ENCODE results near the gene VIPR2.

Gene VIPR2

DNA sequence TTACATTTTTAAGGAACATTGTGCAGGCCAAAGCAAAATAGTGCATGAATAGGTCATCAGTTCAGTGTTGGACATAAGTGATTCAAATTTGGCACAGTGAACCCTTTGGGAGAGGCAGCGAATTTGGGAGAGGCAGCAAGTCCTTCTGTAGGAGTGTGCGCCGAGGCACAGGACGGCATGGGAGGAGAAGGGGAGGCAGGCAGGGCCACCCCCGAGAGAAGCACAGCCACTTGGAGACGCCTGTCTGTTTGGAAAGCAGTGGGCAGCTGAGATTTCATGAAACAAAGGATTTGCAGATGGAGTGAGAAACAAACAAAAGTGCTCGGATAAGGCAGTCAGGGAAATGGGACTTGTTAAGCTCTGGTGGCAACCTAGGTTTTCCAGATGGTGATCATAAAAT is 30.6 kb downstream of the VIPR2 start:
- Histone ChIP-seq H3K27me3 (ENCODE audit: insufficient read depth, low read depth) (no peaks in the 10 kb centered on the region), H3K27ac (no peak overlapping the region), H3K4me3 (IDR thresholded peaks at IDR 0.05; ENCODE audit: insufficient read depth, low read depth, low read length) (no peak overlapping the region), H4K20me1 (ENCODE audit: insufficient read depth) (no peaks in the 10 kb centered on the region), H3K4me2 (no peak overlapping the region), H2AFZ (ENCODE audit: low read depth) (no peak overlapping the region), H3K4me1 (ENCODE audit: low read depth, poor library complexity, severe bottlenecking) (no peaks in the 10 kb centered on the region), H3K9ac (no peak overlapping the region), H3K79me2 (ENCODE audit: insufficient read depth, low read depth) (no peaks in the 10 kb centered on the region), H3K36me3 (ENCODE audit: insufficient read depth) (no peaks in the 10 kb centered on the region)
- TF ChIP-seq, protein P1, sequence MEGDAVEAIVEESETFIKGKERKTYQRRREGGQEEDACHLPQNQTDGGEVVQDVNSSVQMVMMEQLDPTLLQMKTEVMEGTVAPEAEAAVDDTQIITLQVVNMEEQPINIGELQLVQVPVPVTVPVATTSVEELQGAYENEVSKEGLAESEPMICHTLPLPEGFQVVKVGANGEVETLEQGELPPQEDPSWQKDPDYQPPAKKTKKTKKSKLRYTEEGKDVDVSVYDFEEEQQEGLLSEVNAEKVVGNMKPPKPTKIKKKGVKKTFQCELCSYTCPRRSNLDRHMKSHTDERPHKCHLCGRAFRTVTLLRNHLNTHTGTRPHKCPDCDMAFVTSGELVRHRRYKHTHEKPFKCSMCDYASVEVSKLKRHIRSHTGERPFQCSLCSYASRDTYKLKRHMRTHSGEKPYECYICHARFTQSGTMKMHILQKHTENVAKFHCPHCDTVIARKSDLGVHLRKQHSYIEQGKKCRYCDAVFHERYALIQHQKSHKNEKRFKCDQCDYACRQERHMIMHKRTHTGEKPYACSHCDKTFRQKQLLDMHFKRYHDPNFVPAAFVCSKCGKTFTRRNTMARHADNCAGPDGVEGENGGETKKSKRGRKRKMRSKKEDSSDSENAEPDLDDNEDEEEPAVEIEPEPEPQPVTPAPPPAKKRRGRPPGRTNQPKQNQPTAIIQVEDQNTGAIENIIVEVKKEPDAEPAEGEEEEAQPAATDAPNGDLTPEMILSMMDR (conservative IDR thresholded peaks at IDR 0.05; ENCODE audit: low read depth, low read length): no peak

DNA sequence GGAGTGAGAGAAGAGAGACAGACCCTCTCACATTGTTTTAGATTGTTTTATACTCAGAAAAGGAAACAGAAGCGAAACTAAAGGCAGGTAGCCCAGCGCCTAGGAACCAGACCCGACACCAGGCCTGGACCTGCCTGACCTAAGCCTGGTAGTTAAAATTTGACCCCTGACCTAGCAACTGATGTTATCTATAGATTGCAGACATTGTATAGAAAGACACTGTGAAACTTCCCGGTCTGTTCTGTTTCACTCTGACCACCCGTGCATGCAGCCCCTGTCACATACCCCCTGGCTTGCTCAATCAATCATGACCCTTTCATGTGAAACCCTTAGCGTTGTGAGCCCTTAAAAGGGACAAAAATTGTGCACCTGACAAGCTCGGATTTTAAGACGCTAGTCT is 31.6 kb downstream of the VIPR2 start:
- no peak overlapping the region for H3K4me3 ChIP-seq (IDR thresholded peaks at IDR 0.05; ENCODE audit: insufficient read depth, low read depth, low read length)
- no peak overlapping the region for H2AFZ ChIP-seq (ENCODE audit: low read depth)
- no peak overlapping the region for H3K4me2 ChIP-seq
- no peaks in the 10 kb centered on the region for H3K27me3 ChIP-seq (ENCODE audit: insufficient read depth, low read depth)
- TF ChIP-seq, protein P1 (conservative IDR thresholded peaks at IDR 0.05; ENCODE audit: low read depth, low read length): no peak
- H3K79me2 ChIP-seq (ENCODE audit: insufficient read depth, low read depth): no peaks in the 10 kb centered on the region
- no peak overlapping the region for H3K9ac ChIP-seq
- H4K20me1 ChIP-seq (ENCODE audit: insufficient read depth): no peaks in the 10 kb centered on the region
- H3K4me1 ChIP-seq (ENCODE audit: low read depth, poor library complexity, severe bottlenecking): no peaks in the 10 kb centered on the region
- H3K36me3 ChIP-seq (ENCODE audit: insufficient read depth): no peaks in the 10 kb centered on the region
- H3K27ac ChIP-seq: no peak overlapping the region

DNA sequence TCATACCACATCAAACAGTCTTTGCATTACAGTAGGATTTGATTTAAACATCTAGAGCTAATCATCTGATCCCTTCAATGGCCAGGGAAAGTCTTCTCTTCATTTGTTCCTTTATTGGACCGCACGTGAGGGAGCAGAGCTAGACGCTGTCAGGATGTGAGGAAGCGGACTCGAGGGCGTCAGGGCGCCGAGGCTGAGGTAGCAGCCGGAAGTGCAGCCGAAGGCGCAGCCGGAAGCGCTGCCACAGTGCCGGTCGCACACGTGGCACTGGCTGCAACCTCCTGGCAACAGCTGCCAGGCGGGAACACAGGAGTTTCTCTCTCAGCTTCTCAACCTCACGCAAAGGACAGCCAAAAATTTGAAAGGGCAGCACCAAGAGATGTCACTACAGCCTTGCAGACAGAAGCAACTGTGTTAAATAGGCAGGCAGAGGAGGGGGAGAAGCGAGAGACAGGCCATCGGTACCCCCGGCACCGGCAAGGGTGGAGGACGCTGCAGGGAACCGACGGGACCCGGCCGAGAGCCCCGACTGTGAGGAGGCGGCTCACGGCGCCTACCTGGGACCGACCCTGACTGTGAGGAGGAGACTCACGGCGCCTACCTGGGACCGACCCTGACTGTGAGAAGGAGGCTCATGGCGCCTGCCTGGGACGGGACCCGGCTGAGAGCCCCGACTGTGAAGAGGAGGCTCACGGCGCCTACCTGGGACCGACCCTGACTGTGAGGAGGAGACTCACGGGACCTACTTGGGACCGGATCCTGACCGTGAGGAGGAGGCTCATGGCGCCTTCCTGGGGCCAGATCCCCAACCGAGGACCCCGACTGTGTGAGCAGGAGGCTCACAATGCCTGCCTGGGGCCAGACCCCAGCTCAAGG is 32.3 kb downstream of the VIPR2 start:
- Histone ChIP-seq H4K20me1 (ENCODE audit: insufficient read depth) (no peaks in the 10 kb centered on the region), H3K27ac (no peak overlapping the region), H2AFZ (ENCODE audit: low read depth) (no peak overlapping the region), H3K27me3 (ENCODE audit: insufficient read depth, low read depth) (no peaks in the 10 kb centered on the region), H3K4me3 (IDR thresholded peaks at IDR 0.05; ENCODE audit: insufficient read depth, low read depth, low read length) (no peak overlapping the region), H3K4me1 (ENCODE audit: low read depth, poor library complexity, severe bottlenecking) (no peaks in the 10 kb centered on the region), H3K36me3 (ENCODE audit: insufficient read depth) (no peaks in the 10 kb centered on the region), H3K79me2 (ENCODE audit: insufficient read depth, low read depth) (no peaks in the 10 kb centered on the region), H3K4me2 (no peak overlapping the region), H3K9ac (no peak overlapping the region)
- TF ChIP-seq, protein P1 (conservative IDR thresholded peaks at IDR 0.05; ENCODE audit: low read depth, low read length): no peak

DNA sequence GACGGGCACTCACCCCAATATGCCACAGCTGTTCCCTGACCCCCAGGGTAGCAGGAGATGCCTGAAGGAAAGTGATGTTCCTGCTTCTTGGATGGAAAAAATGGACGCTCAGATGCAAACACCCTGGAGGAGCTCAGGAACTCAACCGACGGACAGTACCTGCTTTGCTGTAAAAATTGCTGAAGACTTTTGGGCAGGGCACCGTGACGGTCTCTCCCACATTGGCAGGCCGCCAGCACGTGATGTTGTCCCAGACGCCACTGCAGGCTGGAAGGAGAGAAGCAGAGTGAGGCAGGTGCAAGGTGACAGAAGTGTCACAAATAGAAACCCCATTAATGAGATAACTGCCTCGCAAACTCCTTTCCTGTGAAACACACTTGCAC is 35.0 kb downstream of the VIPR2 start:
- Histone ChIP-seq H4K20me1 (ENCODE audit: insufficient read depth) (no peaks in the 10 kb centered on the region), H3K4me3 (IDR thresholded peaks at IDR 0.05; ENCODE audit: insufficient read depth, low read depth, low read length) (no peak overlapping the region), H3K4me1 (ENCODE audit: low read depth, poor library complexity, severe bottlenecking) (no peaks in the 10 kb centered on the region), H2AFZ (ENCODE audit: low read depth) (no peak overlapping the region), H3K27me3 (ENCODE audit: insufficient read depth, low read depth) (no peaks in the 10 kb centered on the region), H3K27ac (no peak overlapping the region), H3K4me2 (no peak overlapping the region), H3K9ac (no peak overlapping the region), H3K36me3 (ENCODE audit: insufficient read depth) (no peaks in the 10 kb centered on the region), H3K79me2 (ENCODE audit: insufficient read depth, low read depth) (no peaks in the 10 kb centered on the region)
- TF ChIP-seq, protein P1 (conservative IDR thresholded peaks at IDR 0.05; ENCODE audit: low read depth, low read length): no peak

Measured in KMS-11 (cell line).